Endodermal cell (in vitro differentiated cells): ENCODE data around the gene MAFG. TPM values are rescaled to one million over a fixed set of nuclear protein-coding genes. Genes with fewer than 3 reads are reported as not detected.
A peak's percentile ranks its signal among the peaks of the same experiment; 100 is the strongest.

Experiments used
- DNase-seq: peaks from one replicate; pipeline ENCODE4 v3.0.0-alpha.2; 2017
- H3K27ac ChIP-seq: 2 replicates; pipeline ENCODE4 v1.5.1; 2013; ENCODE audit warnings: mild to moderate bottlenecking, low read depth, low read length, moderate library complexity
- H3K27me3 ChIP-seq: 2 replicates; pipeline ENCODE4 v1.6.1; 2013; ENCODE audit warnings: mild to moderate bottlenecking, low read length, moderate library complexity; ENCODE audit not compliant: insufficient read depth, control insufficient read depth, poor library complexity, severe bottlenecking
- H3K36me3 ChIP-seq: 2 replicates; pipeline ENCODE4 v1.7.0; 2013; ENCODE audit warnings: mild to moderate bottlenecking, low read length, moderate library complexity; ENCODE audit not compliant: control insufficient read depth, insufficient read depth
- H3K4me1 ChIP-seq: one replicate; pipeline ENCODE4 v1.7.0; 2013; ENCODE audit warnings: low read length; ENCODE audit not compliant: control insufficient read depth, insufficient read depth
- H3K4me3 ChIP-seq: 2 replicates; pipeline ENCODE4 v1.5.1; 2013; ENCODE audit warnings: mild to moderate bottlenecking, low read length, moderate library complexity
- H3K9ac ChIP-seq: 2 replicates; pipeline ENCODE4 v1.6.1; 2013; ENCODE audit warnings: mild to moderate bottlenecking, low read length, moderate library complexity; ENCODE audit not compliant: poor library complexity, severe bottlenecking; ENCODE audit errors: extremely low read depth
- H3K9me3 ChIP-seq: 2 replicates; pipeline ENCODE4 v1.6.1; 2013; ENCODE audit warnings: mild to moderate bottlenecking, low read length, moderate library complexity; ENCODE audit not compliant: control insufficient read depth
- H3K27ac Mint-ChIP-seq: 2 replicates; pipeline ENCODE4 v1.8.0; 2020; ENCODE audit warnings: mixed read lengths
- H3K27me3 Mint-ChIP-seq: 2 replicates; pipeline ENCODE4 v1.8.0; 2021; ENCODE audit warnings: mild to moderate bottlenecking, mixed read lengths; ENCODE audit not compliant: insufficient read depth
- H3K36me3 Mint-ChIP-seq: 2 replicates; pipeline ENCODE4 v1.8.0; 2020; ENCODE audit warnings: low read depth, mixed read lengths
- H3K4me1 Mint-ChIP-seq: 2 replicates; pipeline ENCODE4 v1.8.0; 2020; ENCODE audit warnings: mixed read lengths
- H3K4me3 Mint-ChIP-seq: 2 replicates; pipeline ENCODE4 v1.8.0; 2020; ENCODE audit warnings: mild to moderate bottlenecking, moderate library complexity, mixed read lengths
- H3K9me3 Mint-ChIP-seq: 2 replicates; pipeline ENCODE4 v1.8.0; 2020; ENCODE audit warnings: mild to moderate bottlenecking, mixed read lengths
- WGBS, 2 experiments: methylation state at CpG; one replicate each; pipeline versions ENCODE4 v1.1.5 to v1.1.7; 2013; ENCODE audit warnings: missing lambda C conversion rate in 2 of 2, mixed read lengths in 1 of 2; ENCODE audit not compliant: insufficient coverage in 1 of 2, insufficient read length in 1 of 2; 5-methylcytosine and 5-hydroxymethylcytosine counted together
- total RNA-seq, 2 donors: library from RNA; stranded (reverse); fragmentation: NEBNext Ultra II Directional in 1 of 2; extraction: Animal tissue kit (Norgen Biotek cat#: 25700) in 1 of 2; gene quantifications; 2 replicates in 1 of 2; 3 replicates in 1 of 2; pipeline ENCODE4 v1.2.1, GENCODE V29; 2021
- TF ChIP-seq, protein P1 (sequence below): fragments of 200-600 bp; sonication (generic); conservative IDR thresholded peaks from 2 replicates; pipeline ENCODE4 v1.5.0; 2021; ENCODE audit warnings: antibody characterized with exemption, mild to moderate bottlenecking

MAFG gene
- total RNA-seq, 2 donors from 2014 or later = 39.9 to 54.1 TPM

DNA sequence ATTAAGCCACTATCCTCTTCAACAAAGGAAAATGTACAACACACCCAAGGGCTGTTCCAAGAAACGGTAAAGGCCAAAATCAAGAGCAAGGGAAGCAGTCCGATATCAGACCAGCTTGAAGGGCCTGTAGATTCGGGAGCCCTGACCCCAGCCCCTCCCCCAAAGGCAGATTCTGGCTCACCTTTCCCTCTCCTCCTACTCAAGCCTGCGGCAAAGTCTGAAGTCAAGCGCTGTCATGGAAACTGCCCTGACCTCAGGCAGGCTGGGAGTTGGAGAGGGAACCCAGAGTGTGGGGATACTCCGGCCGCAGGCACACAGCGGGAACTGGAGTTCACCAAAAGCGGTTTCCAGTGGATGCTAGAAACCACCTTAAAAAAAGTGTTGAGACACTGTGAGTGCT lies 37.9 kb downstream of the MAFG start:
- peak; percentile 54 for DNase-seq
- peak overlapping the region; percentile 37 for H3K27ac Mint-ChIP-seq

GRCh38 chr17:81888988-81889595 lies 38.4 kb downstream of the MAFG start:
- Mint-ChIP-seq H3K27me3 (no peaks in the 10 kb centered on the region), H3K4me1 (peaks cover 5% of the 10 kb centered on the region), H3K27ac (peak overlapping the region; percentile 37), H3K36me3 (peaks cover 60% of the 10 kb centered on the region), H3K4me3 (peak overlapping the region; percentile 83), H3K9me3 (no peaks in the 10 kb centered on the region)
- no peak overlapping the region for H3K4me3 ChIP-seq
- no peaks in the 10 kb centered on the region for H3K27me3 ChIP-seq
- 96 to 100% methylated on average over 13 to 16 of the region's 16 CpGs for WGBS, 2 experiments
- no peak overlapping the region for H3K27ac ChIP-seq
- DNase-seq = peak; percentile 43
- peaks cover 71% of the 10 kb centered on the region for H3K36me3 ChIP-seq
- H3K9ac ChIP-seq = no peak overlapping the region
- H3K9me3 ChIP-seq = no peaks in the 10 kb centered on the region
- TF ChIP-seq, protein P1, sequence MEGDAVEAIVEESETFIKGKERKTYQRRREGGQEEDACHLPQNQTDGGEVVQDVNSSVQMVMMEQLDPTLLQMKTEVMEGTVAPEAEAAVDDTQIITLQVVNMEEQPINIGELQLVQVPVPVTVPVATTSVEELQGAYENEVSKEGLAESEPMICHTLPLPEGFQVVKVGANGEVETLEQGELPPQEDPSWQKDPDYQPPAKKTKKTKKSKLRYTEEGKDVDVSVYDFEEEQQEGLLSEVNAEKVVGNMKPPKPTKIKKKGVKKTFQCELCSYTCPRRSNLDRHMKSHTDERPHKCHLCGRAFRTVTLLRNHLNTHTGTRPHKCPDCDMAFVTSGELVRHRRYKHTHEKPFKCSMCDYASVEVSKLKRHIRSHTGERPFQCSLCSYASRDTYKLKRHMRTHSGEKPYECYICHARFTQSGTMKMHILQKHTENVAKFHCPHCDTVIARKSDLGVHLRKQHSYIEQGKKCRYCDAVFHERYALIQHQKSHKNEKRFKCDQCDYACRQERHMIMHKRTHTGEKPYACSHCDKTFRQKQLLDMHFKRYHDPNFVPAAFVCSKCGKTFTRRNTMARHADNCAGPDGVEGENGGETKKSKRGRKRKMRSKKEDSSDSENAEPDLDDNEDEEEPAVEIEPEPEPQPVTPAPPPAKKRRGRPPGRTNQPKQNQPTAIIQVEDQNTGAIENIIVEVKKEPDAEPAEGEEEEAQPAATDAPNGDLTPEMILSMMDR = no peak
- peaks cover 7% of the 10 kb centered on the region for H3K4me1 ChIP-seq

More for the DNA sequence above, 37.9 kb downstream of the MAFG start:
- Histone ChIP-seq H3K4me3 (peak overlapping the region; percentile 97), H3K9me3 (no peaks in the 10 kb centered on the region), H3K36me3 (peaks cover 66% of the 10 kb centered on the region), H3K27ac (no peak overlapping the region), H3K9ac (peak overlapping the region; percentile 96), H3K4me1 (peaks cover 7% of the 10 kb centered on the region), H3K27me3 (no peaks in the 10 kb centered on the region)
- H3K27me3 Mint-ChIP-seq = no peaks in the 10 kb centered on the region
- peaks cover 59% of the 10 kb centered on the region for H3K36me3 Mint-ChIP-seq
- H3K4me3 Mint-ChIP-seq = peak overlapping the region; percentile 83
- H3K9me3 Mint-ChIP-seq = no peaks in the 10 kb centered on the region
- peaks cover 5% of the 10 kb centered on the region for H3K4me1 Mint-ChIP-seq
- WGBS, 2 experiments = 93 to 98% methylated on average over 6 to 9 of the region's 9 CpGs
- TF ChIP-seq, protein P1 = no peak

GRCh38 chr17:81888105-81888987 lies 39.2 kb downstream of the MAFG start:
- H3K4me3 ChIP-seq = no peak overlapping the region
- Mint-ChIP-seq H3K4me1 (peaks cover 5% of the 10 kb centered on the region), H3K9me3 (no peaks in the 10 kb centered on the region), H3K27ac (peak overlapping the region; percentile 37), H3K27me3 (no peaks in the 10 kb centered on the region), H3K4me3 (peak overlapping the region; percentile 83), H3K36me3 (peaks cover 64% of the 10 kb centered on the region)
- H3K9me3 ChIP-seq = no peaks in the 10 kb centered on the region
- peaks cover 74% of the 10 kb centered on the region for H3K36me3 ChIP-seq
- no peaks in the 10 kb centered on the region for H3K27me3 ChIP-seq
- H3K9ac ChIP-seq = no peak overlapping the region
- H3K4me1 ChIP-seq = peaks cover 7% of the 10 kb centered on the region
- TF ChIP-seq, protein P1 = no peak
- no peak overlapping the region for H3K27ac ChIP-seq
- peak; percentile 42 for DNase-seq
- 97% methylated on average over 37 to 44 of the region's 44 CpGs for WGBS, 2 experiments
